Measurements from ENCODE around the gene SLC36A1. TPM values are rescaled to one million over a fixed set of nuclear protein-coding genes. Genes with fewer than 3 reads are reported as not detected.

SLC36A1 gene
- total RNA-seq, 4 donors from 2014 or later = 16.8 to 24.9 (median 22.4) TPM

DNA sequence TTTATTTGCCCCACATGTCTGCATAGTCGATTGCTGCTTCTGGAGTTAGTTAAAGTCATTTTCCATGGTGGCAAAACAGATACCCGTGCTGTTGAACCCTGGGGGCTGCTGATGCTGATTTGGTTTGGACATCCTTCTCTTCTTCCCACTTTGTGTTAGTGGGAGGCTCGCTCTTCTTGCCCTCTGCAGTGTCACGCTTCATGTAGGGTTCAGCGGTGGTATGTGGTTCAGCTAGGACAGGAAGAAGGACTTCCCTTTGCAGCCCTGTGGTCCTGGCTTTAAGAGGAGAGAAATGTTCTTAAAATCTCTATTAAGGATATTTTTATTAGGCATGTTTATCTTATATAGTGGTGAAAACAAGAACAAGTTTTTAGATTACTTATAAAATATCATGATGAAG is 36.2 kb downstream of the SLC36A1 start:
- Histone ChIP-seq H3K27me3 (no peaks in the 10 kb centered on the region), H3K27ac (peak overlapping the region in 2 of 4 donors; percentile 52 to 64), H3K4me3 (no peak overlapping the region), H3K36me3 (peaks cover 0 to 93% (median 16%) of the 10 kb centered on the region in 3 donors), H3K9me3 (no peaks in the 10 kb centered on the region), H3K4me1 (peaks cover 0 to 8% (median 3%) of the 10 kb centered on the region in 4 donors)
- WGBS, 2 donors = 63 to 64% methylated on average over 5 of the region's 5 CpGs
- DNase-seq (ENCODE audit: low spot score in 2 of 2) = no peak
- TF ChIP-seq, protein P1, sequence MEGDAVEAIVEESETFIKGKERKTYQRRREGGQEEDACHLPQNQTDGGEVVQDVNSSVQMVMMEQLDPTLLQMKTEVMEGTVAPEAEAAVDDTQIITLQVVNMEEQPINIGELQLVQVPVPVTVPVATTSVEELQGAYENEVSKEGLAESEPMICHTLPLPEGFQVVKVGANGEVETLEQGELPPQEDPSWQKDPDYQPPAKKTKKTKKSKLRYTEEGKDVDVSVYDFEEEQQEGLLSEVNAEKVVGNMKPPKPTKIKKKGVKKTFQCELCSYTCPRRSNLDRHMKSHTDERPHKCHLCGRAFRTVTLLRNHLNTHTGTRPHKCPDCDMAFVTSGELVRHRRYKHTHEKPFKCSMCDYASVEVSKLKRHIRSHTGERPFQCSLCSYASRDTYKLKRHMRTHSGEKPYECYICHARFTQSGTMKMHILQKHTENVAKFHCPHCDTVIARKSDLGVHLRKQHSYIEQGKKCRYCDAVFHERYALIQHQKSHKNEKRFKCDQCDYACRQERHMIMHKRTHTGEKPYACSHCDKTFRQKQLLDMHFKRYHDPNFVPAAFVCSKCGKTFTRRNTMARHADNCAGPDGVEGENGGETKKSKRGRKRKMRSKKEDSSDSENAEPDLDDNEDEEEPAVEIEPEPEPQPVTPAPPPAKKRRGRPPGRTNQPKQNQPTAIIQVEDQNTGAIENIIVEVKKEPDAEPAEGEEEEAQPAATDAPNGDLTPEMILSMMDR (IDR thresholded peaks at IDR 0.05) = no peak
- TF ChIP-seq EP300 (IDR thresholded peaks at IDR 0.05) (no peak), POLR2A (IDR thresholded peaks at IDR 0.05) (no peak)

DNA sequence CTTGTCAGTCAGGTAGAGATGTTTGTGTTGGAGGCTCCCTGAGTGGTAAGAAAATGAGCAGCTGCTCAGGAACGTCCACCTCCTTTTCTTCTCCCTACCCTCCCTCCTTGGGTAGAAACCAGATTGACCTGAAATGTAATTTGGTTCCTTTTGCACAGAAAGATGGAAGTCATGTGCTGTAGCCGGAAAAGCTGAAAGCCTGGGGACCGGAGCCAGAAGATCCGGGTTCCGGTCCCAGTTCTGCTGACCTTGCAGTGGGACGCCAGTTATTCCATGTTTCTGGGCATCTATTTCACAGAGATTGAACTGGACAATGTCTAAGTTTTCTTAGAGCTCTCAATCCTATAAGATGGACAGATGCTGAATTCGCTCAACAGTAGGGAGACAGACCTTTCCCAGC is 40.1 kb downstream of the SLC36A1 start:
- H3K4me3 ChIP-seq = no peak overlapping the region
- H3K27me3 ChIP-seq = no peaks in the 10 kb centered on the region
- TF ChIP-seq, protein P1 (IDR thresholded peaks at IDR 0.05) = no peak
- TF ChIP-seq EP300 (IDR thresholded peaks at IDR 0.05) (no peak), POLR2A (IDR thresholded peaks at IDR 0.05) (no peak)
- peaks cover 0 to 84% (median 16%) of the 10 kb centered on the region in 3 donors for H3K36me3 ChIP-seq
- 91 to 95% methylated on average over 7 of the region's 7 CpGs for WGBS, 2 donors
- no peaks in the 10 kb centered on the region for H3K9me3 ChIP-seq
- DNase-seq (ENCODE audit: low spot score in 2 of 2) = no peak
- H3K27ac ChIP-seq = no peak overlapping the region
- H3K4me1 ChIP-seq = peaks cover 0 to 8% (median 0%) of the 10 kb centered on the region in 4 donors

DNA sequence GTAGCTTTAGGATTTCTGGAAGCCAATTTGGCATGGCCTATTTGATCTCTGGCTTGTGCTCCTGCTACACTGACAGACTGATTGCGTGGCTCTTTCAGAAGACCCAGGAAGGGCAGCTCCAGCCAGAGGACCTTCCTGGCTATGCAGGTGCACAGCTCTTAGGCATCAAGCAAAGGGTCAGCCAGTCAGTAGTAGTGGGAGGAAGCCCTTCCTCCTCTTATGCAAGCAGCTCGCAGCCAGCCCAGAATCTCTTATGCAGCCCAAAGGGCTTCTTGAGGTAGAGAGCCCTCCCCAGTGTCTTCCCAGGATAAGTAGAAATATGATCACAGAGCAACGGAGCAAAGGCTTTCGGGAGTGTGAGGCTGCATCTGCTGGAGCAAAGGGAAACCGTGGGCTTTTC is 43.2 kb downstream of the SLC36A1 start:
- Histone ChIP-seq H3K27me3 (no peaks in the 10 kb centered on the region), H3K27ac (no peak overlapping the region), H3K4me3 (no peak overlapping the region), H3K36me3 (peaks cover 0 to 77% (median 12%) of the 10 kb centered on the region in 3 donors), H3K9me3 (no peaks in the 10 kb centered on the region), H3K4me1 (no peaks in the 10 kb centered on the region)
- no peak for DNase-seq (ENCODE audit: low spot score in 2 of 2)
- 76 to 89% methylated on average over 5 of the region's 5 CpGs for WGBS, 2 donors
- TF ChIP-seq EP300 (IDR thresholded peaks at IDR 0.05) (no peak), POLR2A (IDR thresholded peaks at IDR 0.05) (no peak)
- TF ChIP-seq, protein P1 (IDR thresholded peaks at IDR 0.05) = no peak

DNA sequence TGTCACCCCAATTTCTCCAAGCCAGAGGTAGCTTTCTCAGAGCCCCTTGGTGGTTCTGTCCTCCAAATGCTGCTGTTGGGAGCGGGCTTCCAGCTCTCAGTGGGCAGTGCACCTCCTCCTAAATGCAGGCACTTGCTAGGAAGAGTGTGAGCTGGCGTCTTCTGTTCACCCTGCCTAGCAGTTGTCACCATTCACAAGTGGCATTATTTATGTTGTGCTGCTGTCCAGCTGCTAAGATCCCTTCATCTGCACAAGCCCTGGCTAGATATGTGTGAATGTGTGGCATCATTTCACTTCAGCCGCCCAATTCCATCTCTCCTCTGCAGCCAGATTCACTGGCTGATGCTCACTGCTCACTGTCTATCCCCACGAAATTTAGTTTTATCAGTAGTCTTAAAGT is 43.7 kb downstream of the SLC36A1 start:
- Histone ChIP-seq H3K4me1 (no peaks in the 10 kb centered on the region), H3K36me3 (peaks cover 0 to 72% (median 12%) of the 10 kb centered on the region in 3 donors), H3K9me3 (no peaks in the 10 kb centered on the region), H3K27ac (no peak overlapping the region), H3K27me3 (no peaks in the 10 kb centered on the region), H3K4me3 (no peak overlapping the region)
- TF ChIP-seq, protein P1 (IDR thresholded peaks at IDR 0.05) = no peak
- TF ChIP-seq POLR2A (IDR thresholded peaks at IDR 0.05) (no peak), EP300 (IDR thresholded peaks at IDR 0.05) (no peak)
- 72 to 82% methylated on average over 4 of the region's 4 CpGs for WGBS, 2 donors
- DNase-seq (ENCODE audit: low spot score in 2 of 2) = no peak

DNA sequence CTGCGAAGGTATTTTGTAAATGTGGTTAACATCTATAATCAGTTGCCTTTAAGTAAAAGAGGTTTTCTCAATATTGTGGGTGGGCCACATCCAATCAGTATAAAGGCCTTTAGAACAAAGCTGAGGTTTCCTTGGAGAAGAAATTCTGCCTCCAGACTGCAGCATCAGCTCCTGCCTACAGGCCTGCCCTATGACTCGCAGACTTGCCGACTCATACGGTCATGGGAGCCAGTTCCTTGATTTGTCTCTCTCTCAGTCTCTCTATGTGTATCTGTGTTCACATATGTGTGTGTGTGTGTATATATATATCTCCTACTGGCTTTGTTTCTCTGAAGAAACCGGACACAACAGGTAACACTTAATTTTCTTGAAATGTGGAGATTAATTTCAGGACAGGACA is 45.3 kb downstream of the SLC36A1 start:
- H3K27ac ChIP-seq = peak overlapping the region in 1 of 4 donors; percentile 46
- H3K9me3 ChIP-seq = no peaks in the 10 kb centered on the region
- no peaks in the 10 kb centered on the region for H3K27me3 ChIP-seq
- 70 to 77% methylated on average over 5 of the region's 5 CpGs for WGBS, 2 donors
- H3K4me1 ChIP-seq = no peaks in the 10 kb centered on the region
- H3K36me3 ChIP-seq = peaks cover 0 to 56% (median 6%) of the 10 kb centered on the region in 3 donors
- no peak for DNase-seq (ENCODE audit: low spot score in 2 of 2)
- TF ChIP-seq, protein P1 (IDR thresholded peaks at IDR 0.05) = no peak
- no peak for TF ChIP-seq POLR2A (IDR thresholded peaks at IDR 0.05)
- TF ChIP-seq EP300 (IDR thresholded peaks at IDR 0.05) = no peak
- no peak overlapping the region for H3K4me3 ChIP-seq

Data from tibial nerve (tissue), 4 donors.